Spinal cord (tissue), 10 donors: Measurements from ENCODE around the gene IRAK2. TPM values are rescaled to one million over a fixed set of nuclear protein-coding genes. Genes with fewer than 3 reads are reported as not detected.
"Not testable (repeated sequence)": the region's sequence is repeated elsewhere in the genome, so short reads cannot be mapped to it uniquely, and the experiment has no call there.

Source experiments
- DNase-seq, 6 donors: peaks; one replicate each; pipeline versions ENCODE4 v3.0.0 to v3.0.0-alpha.2; 2013 to 2015; ENCODE audit warnings: low spot score in 6 of 6, low read depth in 4 of 6
- H3K27ac ChIP-seq: one replicate; pipeline ENCODE4 v1.5.1; 2013; ENCODE audit warnings: low read depth, low read length, control low read depth
- H3K27me3 ChIP-seq: one replicate; pipeline ENCODE4 v1.6.1; 2013; ENCODE audit warnings: low read length; ENCODE audit not compliant: control insufficient read depth, insufficient read depth
- H3K36me3 ChIP-seq: one replicate; pipeline ENCODE4 v1.6.1; 2013; ENCODE audit warnings: low read length; ENCODE audit not compliant: control insufficient read depth, insufficient read depth
- H3K4me1 ChIP-seq: one replicate; pipeline ENCODE4 v1.6.1; 2013; ENCODE audit warnings: low read length; ENCODE audit not compliant: control insufficient read depth, insufficient read depth
- H3K4me3 ChIP-seq: one replicate; pipeline ENCODE4 v1.5.1; 2013; ENCODE audit warnings: low read depth, low read length, control low read depth
- H3K9me3 ChIP-seq: one replicate; pipeline ENCODE4 v1.6.1; 2013; ENCODE audit warnings: low read length; ENCODE audit not compliant: control insufficient read depth, insufficient read depth
- WGBS: methylation state at CpG from one replicate; pipeline ENCODE4 v1.1.5; 2013; ENCODE audit warnings: missing lambda C conversion rate; ENCODE audit not compliant: insufficient coverage; 5-methylcytosine and 5-hydroxymethylcytosine counted together
- polyA plus RNA-seq, 2 donors: library from polyadenylated mRNA; unstranded; fragments of 120-200 nt; gene quantifications; one replicate each; pipeline ENCODE4 v1.2.1, GENCODE V29; 2013; ENCODE audit not compliant: insufficient read length in 2 of 2
- total RNA-seq, 2 donors: library from RNA; depleted of rRNA in 1 of 2; stranded (reverse); fragments of 120-200 nt in 1 of 2; fragments of >200 nt in 1 of 2; gene quantifications; one replicate each; pipeline versions ENCODE4 v1.2.3 to v1.2.4, GENCODE V29; 2013 to 2014
- donor health status: healthy.

Gene IRAK2
- total and polyA plus RNA-seq, 4 donors, result 2.6 to 6.1 (median 5.0) TPM

GRCh38 chr3:10260211-10260701 lies 95.5 kb downstream of the IRAK2 start:
- DNase-seq, result no peak
- H3K9me3 ChIP-seq, result no peaks in the 10 kb centered on the region
- H3K4me3 ChIP-seq, result no peak overlapping the region
- no peaks in the 10 kb centered on the region for H3K27me3 ChIP-seq
- WGBS, result 76% methylated on average over 5 of the region's 6 CpGs
- peaks cover 5% of the 10 kb centered on the region for H3K4me1 ChIP-seq
- H3K27ac ChIP-seq, result no peak overlapping the region
- H3K36me3 ChIP-seq, result peaks cover 52% of the 10 kb centered on the region

- no peak overlapping the region for H3K4me3 ChIP-seq
- H3K36me3 ChIP-seq, result peaks cover 48% of the 10 kb centered on the region
- H3K27me3 ChIP-seq, result no peaks in the 10 kb centered on the region
- WGBS, result 83% methylated on average over 2 of the region's 4 CpGs
- H3K9me3 ChIP-seq, result no peaks in the 10 kb centered on the region
- DNase-seq, result no peak
- no peak overlapping the region for H3K27ac ChIP-seq
- H3K4me1 ChIP-seq, result peaks cover 5% of the 10 kb centered on the region
Measured at GRCh38 chr3:10262027-10262426, 97.3 kb downstream of the IRAK2 start.

GRCh38 chr3:10263646-10264363 lies 99.1 kb downstream of the IRAK2 start:
- H3K4me1 ChIP-seq, result peaks cover 5% of the 10 kb centered on the region
- H3K36me3 ChIP-seq, result peaks cover 42% of the 10 kb centered on the region
- peak overlapping the region; percentile 25 for H3K27ac ChIP-seq
- H3K4me3 ChIP-seq, result no peak overlapping the region
- DNase-seq, result peak in 2 of 6 donors; percentile 24
- no peaks in the 10 kb centered on the region for H3K9me3 ChIP-seq
- H3K27me3 ChIP-seq, result no peaks in the 10 kb centered on the region
- whole genome bisulfite sequencing, result 37% methylated on average over 3 of the region's 12 CpGs

GRCh38 chr3:10265833-10266232 lies 101.1 kb downstream of the IRAK2 start:
- peaks cover 46% of the 10 kb centered on the region for H3K36me3 ChIP-seq
- no CpG with 5 or more reads among the region's 2 CpGs for WGBS
- no peaks in the 10 kb centered on the region for H3K9me3 ChIP-seq
- H3K27ac ChIP-seq, result no peak overlapping the region
- H3K4me3 ChIP-seq, result no peak overlapping the region
- peaks cover 5% of the 10 kb centered on the region for H3K4me1 ChIP-seq
- no peaks in the 10 kb centered on the region for H3K27me3 ChIP-seq
- DNase-seq, result no peak

- DNase-seq, result not testable (repeated sequence)
Measured at GRCh38 chr3:10266936-10267335, 102.2 kb downstream of the IRAK2 start.

GRCh38 chr3:10268116-10268515 lies 103.4 kb downstream of the IRAK2 start:
- Histone ChIP-seq H3K9me3 (no peaks in the 10 kb centered on the region), H3K4me1 (peaks cover 5% of the 10 kb centered on the region), H3K27ac (no peak overlapping the region), H3K27me3 (no peaks in the 10 kb centered on the region), H3K4me3 (no peak overlapping the region), H3K36me3 (peaks cover 41% of the 10 kb centered on the region)
- DNase-seq, result no peak

More at GRCh38 chr3:10266936-10267335, 102.2 kb downstream of the IRAK2 start:
- not testable (repeated sequence) for H3K9me3 ChIP-seq, H3K27ac ChIP-seq, H3K4me3 ChIP-seq, H3K4me1 ChIP-seq, H3K27me3 ChIP-seq
- WGBS, result 100% methylated on average over 4 of the region's 7 CpGs
- peaks cover 44% of the 10 kb centered on the region for H3K36me3 ChIP-seq

GRCh38 chr3:10268930-10269329 lies 104.2 kb downstream of the IRAK2 start:
- 88% methylated on average over 5 of the region's 5 CpGs for WGBS
- Histone ChIP-seq H3K4me3 (no peak overlapping the region), H3K9me3 (no peaks in the 10 kb centered on the region), H3K36me3 (peaks cover 37% of the 10 kb centered on the region), H3K27ac (no peak overlapping the region), H3K4me1 (peaks cover 2% of the 10 kb centered on the region), H3K27me3 (no peaks in the 10 kb centered on the region)
- DNase-seq, result no peak

GRCh38 chr3:10269443-10269842 lies 104.7 kb downstream of the IRAK2 start:
- H3K27me3 ChIP-seq, result no peaks in the 10 kb centered on the region
- WGBS, result 96% methylated on average over 4 of the region's 5 CpGs
- no peaks in the 10 kb centered on the region for H3K9me3 ChIP-seq
- H3K4me1 ChIP-seq, result no peaks in the 10 kb centered on the region
- no peak overlapping the region for H3K4me3 ChIP-seq
- DNase-seq, result no peak
- peaks cover 35% of the 10 kb centered on the region for H3K36me3 ChIP-seq
- no peak overlapping the region for H3K27ac ChIP-seq

- WGBS, result 100% methylated on average over 9 of the region's 11 CpGs
- H3K4me3 ChIP-seq, H3K9me3 ChIP-seq, DNase-seq, H3K27ac ChIP-seq, H3K27me3 ChIP-seq, H3K4me1 ChIP-seq: not testable (repeated sequence)
- peaks cover 44% of the 10 kb centered on the region for H3K36me3 ChIP-seq
Measured at GRCh38 chr3:10272476-10272875, 107.8 kb downstream of the IRAK2 start.

GRCh38 chr3:10272977-10273376 lies 108.3 kb downstream of the IRAK2 start:
- Histone ChIP-seq H3K27ac (no peak overlapping the region), H3K36me3 (peaks cover 44% of the 10 kb centered on the region)
- WGBS, result 92% methylated on average over 2 of the region's 2 CpGs

More at GRCh38 chr3:10272977-10273376, 108.3 kb downstream of the IRAK2 start:
- no peaks in the 10 kb centered on the region for H3K4me1 ChIP-seq
- no peaks in the 10 kb centered on the region for H3K9me3 ChIP-seq
- H3K4me3 ChIP-seq, result no peak overlapping the region
- no peak for DNase-seq
- no peaks in the 10 kb centered on the region for H3K27me3 ChIP-seq
